HEK293T (cell line): ENCODE data around the gene CCNA1.

ENCODE experiments used
- CTCF ChIA-PET: fragments of 350-600 bp; formaldehyde crosslinking; extraction: SDS; loops from one replicate; lab custom pipeline; 2021; ENCODE audit warnings: antibody characterized with exemption, inconsistent platforms; lab: Yijun Ruan, JAX
- POLR2A ChIA-PET: fragments of 350-600 bp; formaldehyde crosslinking; extraction: SDS; loops from one replicate; lab custom pipeline; 2020; ENCODE audit warnings: antibody characterized with exemption, inconsistent platforms; lab: Yijun Ruan, JAX
- DNase-seq: peaks from one replicate; pipeline ENCODE4 v3.0.0; 2012; ENCODE audit warnings: mixed read lengths; ENCODE audit errors: extremely low spot score
- ARNT ChIP-seq: fragments of 450-650 bp; IDR thresholded peaks from 2 replicates; pipeline ENCODE4 v1.6.1; 2017; ENCODE audit warnings: mild to moderate bottlenecking
- BHLHE40 ChIP-seq: fragments of 450-650 bp; IDR thresholded peaks from 2 replicates; pipeline ENCODE4 v1.6.1; 2016; ENCODE audit warnings: mild to moderate bottlenecking, moderate library complexity, borderline replicate concordance
- CTBP1 ChIP-seq: fragments of 450-650 bp; IDR thresholded peaks from 2 replicates; pipeline ENCODE4 v1.6.1; 2016; ENCODE audit warnings: borderline replicate concordance
- ELF4 ChIP-seq: fragments of 450-650 bp; IDR thresholded peaks from 2 replicates; pipeline ENCODE4 v1.6.1; 2017; ENCODE audit warnings: antibody characterized with exemption
- FOXA1 ChIP-seq: fragments of 450-650 bp; IDR thresholded peaks from 2 replicates; pipeline ENCODE4 v1.6.1; 2016; ENCODE audit warnings: mild to moderate bottlenecking
- FOXK2 ChIP-seq: fragments of 450-650 bp; IDR thresholded peaks from 2 replicates; pipeline ENCODE4 v1.6.1; 2016; ENCODE audit warnings: mild to moderate bottlenecking
- FOXM1 ChIP-seq: fragments of 450-650 bp; IDR thresholded peaks from 2 replicates; pipeline ENCODE4 v1.6.1; 2017; ENCODE audit warnings: mild to moderate bottlenecking, borderline replicate concordance
- HDGF ChIP-seq: fragments of 450-650 bp; IDR thresholded peaks from 2 replicates; pipeline ENCODE4 v1.6.1; 2017; ENCODE audit warnings: antibody characterized with exemption, borderline replicate concordance
- L3MBTL2 ChIP-seq: fragments of 450-650 bp; conservative IDR thresholded peaks from 2 replicates; pipeline ENCODE4 v1.6.1; 2016; ENCODE audit warnings: mild to moderate bottlenecking
- LEF1 ChIP-seq: fragments of 450-650 bp; IDR thresholded peaks from 2 replicates; pipeline ENCODE4 v1.6.1; 2017; ENCODE audit warnings: mild to moderate bottlenecking, borderline replicate concordance
- NFRKB ChIP-seq: fragments of 450-650 bp; IDR thresholded peaks from 2 replicates; pipeline ENCODE4 v1.6.1; 2016; ENCODE audit warnings: mild to moderate bottlenecking, moderate library complexity
- SP1 ChIP-seq: fragments of 450-650 bp; IDR thresholded peaks from 2 replicates; pipeline ENCODE4 v1.6.1; 2017
- SUZ12 ChIP-seq: fragments of 450-650 bp; IDR thresholded peaks from 2 replicates; pipeline ENCODE4 v1.6.1; 2016; ENCODE audit warnings: mild to moderate bottlenecking
- TARDBP ChIP-seq: fragments of 450-650 bp; IDR thresholded peaks from 2 replicates; pipeline ENCODE4 v1.6.1; 2016
- ZNF384 ChIP-seq: fragments of 450-650 bp; IDR thresholded peaks from 2 replicates; pipeline ENCODE4 v1.6.1; 2016
- TF ChIP-seq, protein P1 (sequence below): fragments of 450-650 bp; IDR thresholded peaks from 2 replicates; pipeline ENCODE4 v1.6.1; 2016

CCNA1 gene

DNA sequence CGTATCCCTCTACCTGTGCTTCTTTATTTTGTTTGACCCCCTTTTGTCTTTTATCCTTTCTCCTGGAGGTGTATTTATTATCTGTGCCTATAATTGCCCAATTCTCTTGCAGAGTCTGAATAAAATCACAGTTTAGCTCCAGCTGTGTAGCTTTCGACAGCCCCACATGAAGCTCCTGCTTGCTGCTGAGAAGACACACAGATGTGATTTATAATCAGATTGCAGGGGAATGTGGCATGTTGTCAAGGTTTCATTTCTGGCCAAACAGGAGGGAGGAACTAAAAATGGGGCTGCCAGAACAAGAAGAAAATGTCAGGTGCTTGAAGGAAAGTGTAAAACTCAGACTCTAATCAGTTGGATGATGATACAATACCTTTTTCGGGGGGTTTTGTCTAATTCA is 22.7 kb downstream of the CCNA1 start:
- no peak for DNase-seq
- ChIA-PET CTCF (interaction anchor here (3.0 kb wide), 1 partner anchor 280 kb away, joined by 17 read pairs; no protein-coding TSS in a partner anchor), POLR2A (no interaction called here)
- no peak for TF ChIP-seq ZNF384
- TF ChIP-seq ARNT = no peak
- no peak for TF ChIP-seq SP1
- no peak for TF ChIP-seq L3MBTL2
- no peak for TF ChIP-seq TARDBP
- TF ChIP-seq LEF1 = no peak
- no peak for TF ChIP-seq BHLHE40
- no peak for TF ChIP-seq HDGF
- TF ChIP-seq CTBP1 = no peak
- TF ChIP-seq SUZ12 = no peak
- TF ChIP-seq NFRKB = no peak
- TF ChIP-seq FOXM1 = no peak
- no peak for TF ChIP-seq FOXK2
- TF ChIP-seq ELF4 = no peak
- TF ChIP-seq, protein P1, sequence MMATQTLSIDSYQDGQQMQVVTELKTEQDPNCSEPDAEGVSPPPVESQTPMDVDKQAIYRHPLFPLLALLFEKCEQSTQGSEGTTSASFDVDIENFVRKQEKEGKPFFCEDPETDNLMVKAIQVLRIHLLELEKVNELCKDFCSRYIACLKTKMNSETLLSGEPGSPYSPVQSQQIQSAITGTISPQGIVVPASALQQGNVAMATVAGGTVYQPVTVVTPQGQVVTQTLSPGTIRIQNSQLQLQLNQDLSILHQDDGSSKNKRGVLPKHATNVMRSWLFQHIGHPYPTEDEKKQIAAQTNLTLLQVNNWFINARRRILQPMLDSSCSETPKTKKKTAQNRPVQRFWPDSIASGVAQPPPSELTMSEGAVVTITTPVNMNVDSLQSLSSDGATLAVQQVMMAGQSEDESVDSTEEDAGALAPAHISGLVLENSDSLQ = no peak
- TF ChIP-seq FOXA1 = no peak

DNA sequence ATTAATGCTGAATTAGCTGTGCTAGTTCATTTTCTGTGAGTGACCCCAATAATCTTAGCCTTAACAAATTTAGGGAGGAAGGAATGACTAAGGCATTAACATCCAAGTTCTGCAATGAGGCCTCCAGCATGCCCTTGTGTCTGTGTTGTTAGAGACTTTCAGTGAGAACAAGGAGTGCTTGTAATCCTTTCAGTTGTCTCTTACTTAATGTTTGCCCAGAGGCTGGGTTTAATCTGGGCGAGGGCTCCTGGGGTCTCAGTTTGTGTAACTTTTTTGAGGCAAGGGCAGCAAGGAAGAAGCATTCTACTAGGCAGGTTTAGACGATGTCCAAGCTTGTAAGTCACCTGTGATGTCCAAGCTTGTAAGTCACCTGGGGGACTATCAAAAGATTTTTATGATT is 24.3 kb downstream of the CCNA1 start:
- no peak for DNase-seq
- CTCF ChIA-PET = no interaction called here
- POLR2A ChIA-PET = no interaction called here
- TF ChIP-seq, protein P1 = no peak
- TF ChIP-seq ELF4 = no peak
- no peak for TF ChIP-seq CTBP1
- no peak for TF ChIP-seq L3MBTL2
- TF ChIP-seq NFRKB = no peak
- no peak for TF ChIP-seq SP1

DNA sequence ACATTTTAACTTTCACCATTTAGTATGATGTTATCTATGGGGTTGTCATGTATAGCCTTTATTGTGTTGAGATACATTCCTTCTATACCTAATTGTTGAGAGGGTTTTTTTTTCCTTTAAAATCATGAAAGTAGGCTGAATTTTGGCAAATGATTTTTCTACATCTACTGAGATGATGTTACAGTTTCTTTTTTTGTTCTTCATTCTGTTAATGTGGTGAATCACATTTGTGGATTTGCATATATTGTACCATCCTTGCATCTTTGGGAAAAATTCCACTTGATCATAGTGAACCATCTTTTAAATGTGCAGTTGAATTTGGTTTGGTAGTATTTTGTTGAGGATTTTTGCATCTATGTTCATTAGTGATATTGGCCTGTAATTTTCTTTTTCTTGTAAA is 29.2 kb downstream of the CCNA1 start:
- ChIA-PET POLR2A (no interaction called here), CTCF (no interaction called here)
- DNase-seq = no peak
- TF ChIP-seq BHLHE40 (no peak), L3MBTL2 (no peak), CTBP1 (no peak), SUZ12 (no peak)

DNA sequence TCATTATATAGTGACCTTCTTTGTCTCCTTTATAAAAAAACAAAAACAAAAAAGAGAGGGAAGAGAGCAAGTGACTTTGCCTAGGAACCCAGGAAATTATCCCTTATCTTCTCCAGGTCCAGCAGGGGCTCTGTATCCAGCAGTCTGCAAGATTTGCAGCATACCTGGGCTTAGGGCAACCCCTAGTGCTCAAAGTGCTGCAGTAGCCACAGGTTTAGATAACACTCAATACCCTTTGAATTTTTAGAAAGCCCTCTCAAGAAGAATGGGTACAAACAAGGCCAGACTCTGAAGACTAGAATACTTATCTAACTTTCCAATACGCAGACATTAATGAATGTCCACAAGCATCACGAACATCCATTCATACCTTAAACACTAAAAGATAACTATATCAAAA is 43.2 kb downstream of the CCNA1 start:
- DNase-seq = no peak
- ChIA-PET CTCF (no interaction called here), POLR2A (no interaction called here)
- TF ChIP-seq ARNT (no peak), CTBP1 (no peak), ZNF384 (no peak), ELF4 (no peak), FOXM1 (no peak), FOXK2 (no peak), SUZ12 (no peak), SP1 (no peak), BHLHE40 (no peak), TARDBP (no peak), L3MBTL2 (no peak), HDGF (no peak), LEF1 (no peak), FOXA1 (no peak), NFRKB (no peak)
- TF ChIP-seq, protein P1 = no peak

DNA sequence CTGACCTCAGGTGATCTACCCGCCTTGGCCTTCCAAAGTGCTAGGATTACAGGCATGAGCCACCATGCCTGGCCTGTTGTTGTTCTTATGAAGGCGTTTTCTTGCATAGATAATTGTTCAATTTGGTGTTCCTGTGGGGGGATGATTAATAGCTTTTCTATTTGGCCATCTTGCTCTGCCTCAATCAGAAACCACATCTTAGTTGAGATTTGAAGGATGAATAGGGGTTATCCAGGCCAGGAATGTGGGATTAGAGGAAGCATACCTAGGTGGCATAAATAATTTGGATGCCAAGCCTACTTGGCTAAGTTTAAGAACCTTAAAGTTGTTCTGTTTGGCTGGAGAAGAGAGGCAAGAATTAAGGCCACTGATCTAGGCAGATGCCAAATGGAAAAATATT is 44.4 kb downstream of the CCNA1 start:
- TF ChIP-seq FOXM1 (no peak), CTBP1 (no peak), LEF1 (no peak), FOXA1 (no peak), ZNF384 (no peak), NFRKB (no peak), L3MBTL2 (no peak), ELF4 (no peak), FOXK2 (no peak), BHLHE40 (no peak), ARNT (no peak), HDGF (no peak), SUZ12 (no peak)
- TF ChIP-seq, protein P1 = no peak
- DNase-seq = no peak
- POLR2A ChIA-PET = no interaction called here
- CTCF ChIA-PET = no interaction called here

DNA sequence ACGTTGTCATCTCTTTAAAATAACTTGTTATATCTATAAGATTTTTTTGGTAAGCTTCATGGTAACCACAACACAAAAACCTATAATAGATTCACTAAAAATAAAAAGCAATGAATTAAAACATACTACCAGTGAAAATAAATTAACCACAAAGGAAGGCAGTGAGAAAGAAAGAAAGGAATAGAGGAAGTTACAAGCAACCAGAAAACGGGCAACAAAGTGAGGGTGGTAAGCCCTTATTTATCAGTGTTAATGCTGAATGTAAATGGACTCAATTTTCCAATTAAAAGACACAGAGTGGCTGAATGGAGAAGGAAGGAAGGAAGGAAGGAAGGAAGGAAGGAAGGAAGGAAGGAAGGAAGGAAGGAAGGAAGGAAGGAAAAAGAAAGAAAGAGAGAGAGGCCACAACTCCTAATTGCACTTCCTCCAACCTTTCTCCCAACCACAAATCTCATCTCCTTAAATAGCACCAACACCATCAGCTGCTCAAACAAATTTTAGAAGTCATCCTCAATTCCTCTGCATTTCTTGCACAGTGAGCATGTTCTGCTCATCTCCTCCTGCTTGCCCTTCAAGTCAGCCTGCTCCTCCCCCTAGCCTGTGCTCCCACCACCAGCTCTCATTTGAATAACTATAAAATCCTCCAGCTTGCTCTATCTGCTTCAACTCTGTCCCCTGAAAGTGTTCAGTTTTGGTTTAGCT is 48.6 kb downstream of the CCNA1 start:
- CTCF ChIA-PET = no interaction called here
- POLR2A ChIA-PET = no interaction called here
- DNase-seq = no peak

More for the DNA sequence above, 48.6 kb downstream of the CCNA1 start:
- no peak for TF ChIP-seq SUZ12
- no peak for TF ChIP-seq LEF1
- no peak for TF ChIP-seq TARDBP
- no peak for TF ChIP-seq ELF4
- TF ChIP-seq ARNT = no peak
- TF ChIP-seq HDGF = no peak
